ENCODE data around the gene EEF2KMT. TPM values are rescaled to one million over a fixed set of nuclear protein-coding genes. Genes with fewer than 3 reads are reported as not detected.

The EEF2KMT gene
- total RNA-seq, 1 donor from 2014 or later = 9.5 TPM

DNA sequence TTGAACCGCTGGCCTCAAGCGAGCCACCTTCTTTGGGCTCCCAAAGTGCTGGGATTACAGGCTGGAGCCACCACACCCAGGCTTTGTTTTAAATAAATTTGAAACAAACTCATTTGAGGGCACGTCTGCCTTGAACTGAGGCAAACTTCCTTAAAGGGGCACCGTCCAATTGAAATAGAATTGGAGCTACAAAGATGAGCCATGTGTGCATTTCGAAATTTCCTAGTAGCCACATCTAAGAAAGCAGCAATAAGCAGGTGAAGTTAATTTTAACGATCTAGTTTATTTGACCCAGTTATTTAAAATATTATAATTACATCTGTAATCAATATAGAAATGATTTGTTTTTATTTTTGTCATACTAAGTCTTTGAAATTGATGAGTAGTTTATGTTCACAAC is 31.1 kb downstream of the EEF2KMT start:
- H3K36me3 ChIP-seq = peaks cover 8% of the 10 kb centered on the region
- H3K9me3 ChIP-seq = no peaks in the 10 kb centered on the region
- H3K27me3 ChIP-seq (ENCODE audit: low read depth) = no peaks in the 10 kb centered on the region
- peak overlapping the region; percentile 73 for H3K27ac ChIP-seq
- TF ChIP-seq, protein P1, sequence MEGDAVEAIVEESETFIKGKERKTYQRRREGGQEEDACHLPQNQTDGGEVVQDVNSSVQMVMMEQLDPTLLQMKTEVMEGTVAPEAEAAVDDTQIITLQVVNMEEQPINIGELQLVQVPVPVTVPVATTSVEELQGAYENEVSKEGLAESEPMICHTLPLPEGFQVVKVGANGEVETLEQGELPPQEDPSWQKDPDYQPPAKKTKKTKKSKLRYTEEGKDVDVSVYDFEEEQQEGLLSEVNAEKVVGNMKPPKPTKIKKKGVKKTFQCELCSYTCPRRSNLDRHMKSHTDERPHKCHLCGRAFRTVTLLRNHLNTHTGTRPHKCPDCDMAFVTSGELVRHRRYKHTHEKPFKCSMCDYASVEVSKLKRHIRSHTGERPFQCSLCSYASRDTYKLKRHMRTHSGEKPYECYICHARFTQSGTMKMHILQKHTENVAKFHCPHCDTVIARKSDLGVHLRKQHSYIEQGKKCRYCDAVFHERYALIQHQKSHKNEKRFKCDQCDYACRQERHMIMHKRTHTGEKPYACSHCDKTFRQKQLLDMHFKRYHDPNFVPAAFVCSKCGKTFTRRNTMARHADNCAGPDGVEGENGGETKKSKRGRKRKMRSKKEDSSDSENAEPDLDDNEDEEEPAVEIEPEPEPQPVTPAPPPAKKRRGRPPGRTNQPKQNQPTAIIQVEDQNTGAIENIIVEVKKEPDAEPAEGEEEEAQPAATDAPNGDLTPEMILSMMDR (IDR thresholded peaks at IDR 0.05) = no peak
- intact Hi-C loops (cut with DNase I) = no loop called here
- no peak for ATAC-seq
- H3K4me1 ChIP-seq = peaks cover 13% of the 10 kb centered on the region
- no peak overlapping the region for H3K4me3 ChIP-seq
- DNase-seq = no peak

DNA sequence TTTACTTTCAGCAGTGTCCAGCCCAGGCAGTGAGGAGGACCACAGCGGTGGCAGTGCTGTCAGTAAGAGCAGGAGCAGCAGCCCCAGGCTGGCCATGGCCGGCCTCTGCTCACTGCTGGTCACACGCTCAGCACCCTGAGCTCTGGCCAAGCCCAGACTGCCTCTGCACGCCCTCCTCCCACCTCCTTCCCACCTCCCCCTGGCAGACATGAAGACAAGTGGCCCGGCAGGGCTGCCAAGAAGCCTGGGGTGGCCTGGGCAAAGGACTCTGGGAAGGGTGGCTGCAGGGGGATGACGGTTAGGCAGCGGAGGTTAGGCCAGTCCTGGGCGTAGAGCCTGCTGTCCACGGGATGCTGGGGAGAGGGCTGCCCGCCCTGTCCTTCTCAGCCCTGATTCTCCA is 31.8 kb downstream of the EEF2KMT start, which contains the start of gene C16orf89:
Gene C16orf89, minus strand, starts transcription at position 144 of the 400 bp plus-strand sequence. Its CDS starts 48 bp downstream, at position 96.
- H3K9me3 ChIP-seq = no peaks in the 10 kb centered on the region
- peak; percentile 81 for DNase-seq
- TF ChIP-seq, protein P1 (IDR thresholded peaks at IDR 0.05) = no peak
- H3K27ac ChIP-seq = peak within 1 kb of the TSS; percentile 73
- H3K4me3 ChIP-seq = peak within 1 kb of the TSS; percentile 50
- no peaks in the 10 kb centered on the region for H3K27me3 ChIP-seq (ENCODE audit: low read depth)
- peaks cover 9% of the 10 kb centered on the region for H3K36me3 ChIP-seq
- H3K4me1 ChIP-seq = peaks cover 7% of the 10 kb centered on the region
- intact Hi-C loops (cut with DNase I) = no loop called here
- ATAC-seq = peak; percentile 85 to 86

DNA sequence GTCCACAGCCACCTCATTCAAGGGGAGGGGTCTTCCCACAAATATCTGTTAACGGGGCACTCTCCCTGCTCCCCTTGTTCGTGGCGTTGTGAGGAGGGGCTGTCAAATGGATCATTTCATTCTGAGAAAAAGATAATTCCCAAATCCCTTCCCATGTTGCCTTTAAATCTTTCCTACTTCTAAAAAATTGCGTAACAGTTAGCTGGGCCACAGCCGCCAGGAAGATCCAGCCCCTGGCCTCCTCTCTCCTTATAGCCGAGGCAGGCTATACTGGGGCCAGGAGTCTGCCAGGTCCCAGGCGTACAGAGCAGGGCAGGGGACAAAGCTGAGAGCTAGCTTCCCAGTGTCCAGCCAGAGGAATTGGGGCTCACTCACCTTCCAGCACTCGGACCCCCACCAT is 32.3 kb downstream of the EEF2KMT start:
- DNase-seq = no peak
- TF ChIP-seq, protein P1 (IDR thresholded peaks at IDR 0.05) = no peak
- peak; percentile 70 to 77 for ATAC-seq
- peaks cover 7% of the 10 kb centered on the region for H3K4me1 ChIP-seq
- H3K9me3 ChIP-seq = no peaks in the 10 kb centered on the region
- intact Hi-C loops (cut with DNase I) = no loop called here
- H3K36me3 ChIP-seq = peaks cover 11% of the 10 kb centered on the region
- peak overlapping the region; percentile 73 for H3K27ac ChIP-seq
- H3K4me3 ChIP-seq = peak overlapping the region; percentile 50
- no peaks in the 10 kb centered on the region for H3K27me3 ChIP-seq (ENCODE audit: low read depth)

DNA sequence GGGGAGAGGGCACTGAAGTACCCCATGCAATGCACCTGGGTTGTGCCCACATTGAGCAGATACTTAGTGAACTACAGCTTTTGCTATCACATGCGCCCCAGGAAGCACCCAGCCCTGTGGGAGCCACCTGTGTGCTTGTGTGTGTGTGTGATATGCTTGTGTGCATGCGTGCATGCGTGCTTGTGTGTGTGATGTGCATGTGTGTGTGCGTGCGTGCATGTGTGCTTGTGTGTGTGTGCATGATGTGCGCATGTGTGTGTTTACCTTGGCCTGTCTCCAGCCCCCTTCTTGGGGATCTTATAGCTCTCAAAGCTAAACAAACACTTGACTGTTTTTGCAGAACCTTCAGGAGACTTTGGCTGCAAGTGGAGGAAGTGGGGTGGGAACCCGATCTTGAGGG is 32.7 kb downstream of the EEF2KMT start:
- Histone ChIP-seq H3K27me3 (ENCODE audit: low read depth) (no peaks in the 10 kb centered on the region), H3K4me3 (peak overlapping the region; percentile 50), H3K4me1 (peaks cover 7% of the 10 kb centered on the region), H3K36me3 (peaks cover 15% of the 10 kb centered on the region), H3K9me3 (no peaks in the 10 kb centered on the region), H3K27ac (no peak overlapping the region)
- ATAC-seq (peak; percentile 82 to 84), DNase-seq (peak; percentile 82)
- intact Hi-C loops (cut with DNase I) = no loop called here
- TF ChIP-seq, protein P1 (IDR thresholded peaks at IDR 0.05) = no peak

DNA sequence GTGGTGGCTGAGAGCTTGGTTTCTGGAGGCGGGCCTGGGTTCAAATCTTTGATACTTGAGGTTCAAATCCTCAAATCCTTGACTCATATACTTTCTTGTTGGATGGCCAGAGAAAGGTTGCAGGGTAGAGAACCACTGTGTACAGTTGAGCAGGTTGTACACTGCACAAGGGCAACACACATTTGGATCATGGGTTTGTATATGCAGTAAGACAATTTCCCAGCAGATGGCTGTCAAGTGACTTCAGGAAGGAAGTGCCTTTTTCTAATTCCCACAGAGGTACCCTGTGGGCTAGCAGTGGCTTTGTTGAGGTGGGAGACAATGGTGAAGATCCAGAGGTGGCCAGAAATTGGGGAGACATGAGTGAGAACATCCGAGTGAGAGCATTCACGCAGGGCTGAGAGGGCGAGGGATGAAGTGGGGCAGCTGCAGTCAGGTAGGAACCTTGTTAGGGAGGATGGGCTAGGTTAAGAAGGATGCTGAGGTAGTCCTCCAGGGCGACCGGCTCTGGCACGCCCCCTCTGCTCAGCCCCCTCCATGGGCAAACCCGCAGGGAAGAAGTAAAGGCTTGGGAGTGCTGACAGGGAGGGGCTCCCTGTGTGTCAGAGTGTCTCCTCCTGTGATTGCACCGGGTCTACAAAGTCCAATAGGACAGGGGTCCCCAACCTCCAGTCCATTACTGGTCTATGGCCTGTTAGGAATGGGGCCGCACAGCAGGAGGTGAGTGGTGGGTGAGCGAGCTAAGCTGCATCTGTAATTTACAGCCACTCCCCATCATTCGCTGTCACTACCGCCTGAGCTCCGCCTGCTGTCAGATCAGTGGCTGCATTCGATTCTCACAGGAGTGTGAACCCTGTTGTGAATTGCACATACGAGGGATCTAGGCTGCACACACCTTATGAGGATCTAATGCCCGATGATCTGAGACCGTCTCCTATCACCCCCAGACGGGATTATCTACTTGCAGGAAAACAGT is 34.5 kb downstream of the EEF2KMT start:
- no peak for ATAC-seq

More for the DNA sequence above, 34.5 kb downstream of the EEF2KMT start:
- Histone ChIP-seq H3K4me1 (peaks cover 7% of the 10 kb centered on the region), H3K4me3 (no peak overlapping the region), H3K36me3 (peaks cover 22% of the 10 kb centered on the region), H3K27me3 (ENCODE audit: low read depth) (no peaks in the 10 kb centered on the region), H3K27ac (no peak overlapping the region), H3K9me3 (no peaks in the 10 kb centered on the region)
- TF ChIP-seq, protein P1 (IDR thresholded peaks at IDR 0.05) = no peak
- intact Hi-C loops (cut with DNase I) = no loop called here
- no peak for DNase-seq
